GM23338 (cell line): Measurements from ENCODE around the gene PRR35. TPM values are rescaled to one million over a fixed set of nuclear protein-coding genes. Genes with fewer than 3 reads are reported as not detected.

ENCODE experiments used
- ATAC-seq: fragments of 200-7000 bp; cut with Tn5 transposase; 3 replicates; pipeline ENCODE4 v1.9.1; 2020
- DNase-seq: peaks from one replicate; pipeline ENCODE4 v3.0.0-alpha.2; 2015; ENCODE audit warnings: low spot score
- H2AFZ ChIP-seq: fragments of 200-600 bp; sonication (generic); 2 replicates; pipeline ENCODE4 v1.8.0; 2016; ENCODE audit warnings: antibody characterized with exemption, mild to moderate bottlenecking, moderate library complexity
- H3F3A ChIP-seq: fragments of 200-600 bp; sonication (generic); replicated peaks from 2 replicates; pipeline ENCODE4 v1.8.0; 2017; ENCODE audit warnings: antibody characterized with exemption, mixed run types, low read depth
- H3K27ac ChIP-seq: fragments of 200-600 bp; sonication (generic); 2 replicates; pipeline ENCODE4 v1.6.1; 2016; ENCODE audit warnings: low read depth
- H3K27me3 ChIP-seq: fragments of 200-600 bp; sonication (generic); 2 replicates; pipeline ENCODE4 v1.8.0; 2016; ENCODE audit warnings: mild to moderate bottlenecking, mixed run types, moderate library complexity; ENCODE audit not compliant: insufficient read depth
- H3K36me3 ChIP-seq: fragments of 200-600 bp; sonication (generic); 2 replicates; pipeline ENCODE4 v1.8.0; 2016; ENCODE audit warnings: mild to moderate bottlenecking; ENCODE audit not compliant: insufficient read depth
- H3K4me1 ChIP-seq: fragments of 200-600 bp; sonication (generic); 2 replicates; pipeline ENCODE4 v1.8.0; 2016; ENCODE audit warnings: mild to moderate bottlenecking, moderate library complexity; ENCODE audit not compliant: insufficient read depth
- H3K4me2 ChIP-seq: fragments of 200-600 bp; sonication (generic); 2 replicates; pipeline ENCODE4 v1.7.1; 2017; ENCODE audit warnings: mixed run types
- H3K4me3 ChIP-seq: fragments of 200-600 bp; sonication (generic); 2 replicates; pipeline ENCODE4 v1.6.1; 2016; ENCODE audit warnings: mixed run types
- H3K79me2 ChIP-seq: fragments of 200-600 bp; sonication (generic); replicated peaks from 2 replicates; pipeline ENCODE4 v1.8.0; 2017; ENCODE audit warnings: mild to moderate bottlenecking; ENCODE audit not compliant: insufficient read depth
- H3K9me2 ChIP-seq: fragments of 200-600 bp; sonication (generic); 2 replicates; pipeline ENCODE4 v1.8.0; 2017; ENCODE audit not compliant: insufficient read depth
- H4K20me1 ChIP-seq: fragments of 200-600 bp; sonication (generic); replicated peaks from 2 replicates; pipeline ENCODE4 v1.8.0; 2017; ENCODE audit warnings: mild to moderate bottlenecking; ENCODE audit not compliant: insufficient read depth
- H3K27ac Mint-ChIP-seq: 2 replicates; pipeline ENCODE4 v1.8.0; 2020; ENCODE audit warnings: inconsistent platforms, mild to moderate bottlenecking, moderate library complexity, mixed read lengths
- H3K27me3 Mint-ChIP-seq: 3 replicates; pipeline ENCODE4 v1.8.0; 2022; ENCODE audit warnings: low read depth, mild to moderate bottlenecking, moderate library complexity, mixed read lengths, inconsistent platforms; ENCODE audit not compliant: insufficient read depth, poor library complexity
- H3K36me3 Mint-ChIP-seq: 3 replicates; pipeline ENCODE4 v1.8.0; 2021; ENCODE audit warnings: low read depth, mild to moderate bottlenecking, inconsistent platforms, moderate library complexity, mixed read lengths
- H3K4me1 Mint-ChIP-seq: 3 replicates; pipeline ENCODE4 v1.8.0; 2020; ENCODE audit warnings: mild to moderate bottlenecking, inconsistent platforms, mixed read lengths
- H3K4me3 Mint-ChIP-seq: 3 replicates; pipeline ENCODE4 v1.8.0; 2021; ENCODE audit warnings: moderate library complexity, mild to moderate bottlenecking, inconsistent platforms, mixed read lengths
- H3K9me3 Mint-ChIP-seq: 3 replicates; pipeline ENCODE4 v1.8.0; 2020; ENCODE audit warnings: moderate library complexity, mild to moderate bottlenecking, inconsistent platforms, mixed read lengths
- EZH2 ChIP-seq: fragments of 200-600 bp; sonication (generic); IDR thresholded peaks from one replicate; pipeline ENCODE4 v1.8.0; 2017; ENCODE audit warnings: antibody characterized with exemption, mild to moderate bottlenecking, low read depth; ENCODE audit not compliant: unreplicated experiment
- JUNB ChIP-seq: IDR thresholded peaks from one replicate; pipeline ENCODE4 v1.6.1; 2016; ENCODE audit warnings: antibody characterized with exemption; ENCODE audit not compliant: unreplicated experiment
- NANOG ChIP-seq: IDR thresholded peaks from 2 replicates; pipeline ENCODE4 v1.6.1; 2016; ENCODE audit warnings: antibody characterized with exemption, borderline replicate concordance
- POLR2AphosphoS5 ChIP-seq: IDR thresholded peaks from 2 replicates; pipeline ENCODE4 v1.6.1; 2016; ENCODE audit warnings: antibody characterized with exemption, low read depth
- STAT1 ChIP-seq: IDR thresholded peaks from one replicate; pipeline ENCODE4 v1.6.1; 2016; ENCODE audit warnings: antibody characterized with exemption; ENCODE audit not compliant: unreplicated experiment
- ZNF114 ChIP-seq: fragments of 250-450 bp; sonication (Bioruptor Pico); IDR thresholded peaks from 2 replicates; pipeline ENCODE4 v1.5.0; 2020; ENCODE audit warnings: mild to moderate bottlenecking, moderate library complexity
- ZNF331 ChIP-seq: fragments of 250-450 bp; sonication (Bioruptor Pico); IDR thresholded peaks from 2 replicates; pipeline ENCODE4 v1.5.0; 2020; ENCODE audit warnings: low read depth, mild to moderate bottlenecking, moderate library complexity
- ZNF462 ChIP-seq: fragments of 250-450 bp; sonication (Bioruptor Pico); IDR thresholded peaks from 2 replicates; pipeline ENCODE4 v1.5.0; 2020; ENCODE audit warnings: mild to moderate bottlenecking, moderate library complexity
- polyA plus RNA-seq: library from polyadenylated mRNA; unstranded; fragments of >200 nt; fragmentation: Nextera tagmentation; extraction: Ambion mirVana; gene quantifications from 2 replicates; pipeline ENCODE4 v1.2.1, GENCODE V29; 2016
- total RNA-seq: library from RNA; depleted of rRNA; stranded (reverse); fragments of >200 nt; shearing (Covaris generic); gene quantifications from 2 replicates; pipeline ENCODE4 v1.2.3, GENCODE V29; 2014
- TF ChIP-seq, protein P1 (sequence below): IDR thresholded peaks from one replicate; pipeline ENCODE4 v1.6.1; 2018; ENCODE audit warnings: antibody characterized with exemption; ENCODE audit not compliant: unreplicated experiment
- TF ChIP-seq, protein P2 (sequence below), 2 experiments: fragments of 200-600 bp in 1 of 2; sonication (generic) in 1 of 2; conservative IDR thresholded peaks; 2 replicates each; pipeline versions ENCODE4 v1.5.1 to v1.6.1; 2016 to 2017; ENCODE audit warnings: antibody characterized with exemption in 2 of 2, low read depth in 2 of 2, mild to moderate bottlenecking in 2 of 2, moderate library complexity in 1 of 2

Gene PRR35
- total and polyA plus RNA-seq, 2 experiments from 2014 or later, result 0.32 to 1.4 TPM

DNA sequence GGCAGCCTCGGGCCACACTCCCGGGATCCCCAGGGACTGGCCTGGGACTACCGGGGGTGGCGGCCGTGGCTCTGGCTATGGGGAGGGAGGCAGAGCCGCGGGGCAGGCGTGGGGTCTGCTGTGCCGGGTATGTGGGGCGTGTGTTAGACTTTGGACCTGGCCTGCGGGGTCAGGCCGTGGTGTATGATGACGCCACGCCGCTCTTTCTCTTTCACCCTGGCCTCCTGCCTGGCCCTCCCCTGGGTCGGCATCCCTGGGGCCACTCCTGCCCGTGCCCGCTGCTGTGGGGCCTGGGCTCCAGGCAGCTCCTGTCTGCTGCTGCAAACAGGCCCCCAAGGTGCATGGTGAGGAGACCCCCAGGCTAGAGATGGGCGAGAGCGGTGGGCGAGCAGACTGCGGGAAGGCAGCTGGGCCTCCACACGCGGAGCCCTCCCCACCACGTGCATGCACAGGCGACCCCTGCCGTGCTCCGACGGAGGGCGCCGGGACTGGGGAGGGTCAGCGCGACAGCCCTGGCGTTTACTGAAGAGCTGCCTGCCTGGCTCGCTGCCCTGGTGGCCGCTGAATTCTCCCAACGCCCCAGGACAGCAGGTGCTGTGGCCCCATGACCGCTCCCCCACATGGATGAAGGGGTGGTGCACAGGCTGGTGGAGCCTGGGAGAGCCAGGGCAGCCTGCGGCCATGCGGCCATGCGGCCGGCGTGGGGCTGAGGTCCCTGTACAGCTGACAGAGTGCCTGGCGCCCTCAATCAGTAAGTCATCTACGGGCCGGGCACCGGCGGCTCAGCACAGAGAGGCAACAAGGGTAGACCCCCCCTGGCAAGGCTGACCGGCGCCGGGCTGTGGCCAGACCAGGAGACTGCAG is 16.7 kb upstream of the PRR35 start:
- Histone ChIP-seq H3F3A (no peaks in the 10 kb centered on the region), H3K79me2 (peaks cover 27% of the 10 kb centered on the region), H3K36me3 (no peaks in the 10 kb centered on the region), H3K27me3 (no peaks in the 10 kb centered on the region), H3K27ac (no peak overlapping the region), H2AFZ (no peak overlapping the region), H3K9me2 (no peaks in the 10 kb centered on the region), H4K20me1 (peaks cover 8% of the 10 kb centered on the region; the same call in 1 of the 2 replicates), H3K4me2 (no peak overlapping the region), H3K4me1 (no peaks in the 10 kb centered on the region), H3K4me3 (no peak overlapping the region)
- H3K27ac Mint-ChIP-seq, result no peak overlapping the region
- H3K27me3 Mint-ChIP-seq, result peaks cover 2% of the 10 kb centered on the region
- no peaks in the 10 kb centered on the region for H3K4me1 Mint-ChIP-seq
- no peak for TF ChIP-seq ZNF331
- TF ChIP-seq, protein P1, sequence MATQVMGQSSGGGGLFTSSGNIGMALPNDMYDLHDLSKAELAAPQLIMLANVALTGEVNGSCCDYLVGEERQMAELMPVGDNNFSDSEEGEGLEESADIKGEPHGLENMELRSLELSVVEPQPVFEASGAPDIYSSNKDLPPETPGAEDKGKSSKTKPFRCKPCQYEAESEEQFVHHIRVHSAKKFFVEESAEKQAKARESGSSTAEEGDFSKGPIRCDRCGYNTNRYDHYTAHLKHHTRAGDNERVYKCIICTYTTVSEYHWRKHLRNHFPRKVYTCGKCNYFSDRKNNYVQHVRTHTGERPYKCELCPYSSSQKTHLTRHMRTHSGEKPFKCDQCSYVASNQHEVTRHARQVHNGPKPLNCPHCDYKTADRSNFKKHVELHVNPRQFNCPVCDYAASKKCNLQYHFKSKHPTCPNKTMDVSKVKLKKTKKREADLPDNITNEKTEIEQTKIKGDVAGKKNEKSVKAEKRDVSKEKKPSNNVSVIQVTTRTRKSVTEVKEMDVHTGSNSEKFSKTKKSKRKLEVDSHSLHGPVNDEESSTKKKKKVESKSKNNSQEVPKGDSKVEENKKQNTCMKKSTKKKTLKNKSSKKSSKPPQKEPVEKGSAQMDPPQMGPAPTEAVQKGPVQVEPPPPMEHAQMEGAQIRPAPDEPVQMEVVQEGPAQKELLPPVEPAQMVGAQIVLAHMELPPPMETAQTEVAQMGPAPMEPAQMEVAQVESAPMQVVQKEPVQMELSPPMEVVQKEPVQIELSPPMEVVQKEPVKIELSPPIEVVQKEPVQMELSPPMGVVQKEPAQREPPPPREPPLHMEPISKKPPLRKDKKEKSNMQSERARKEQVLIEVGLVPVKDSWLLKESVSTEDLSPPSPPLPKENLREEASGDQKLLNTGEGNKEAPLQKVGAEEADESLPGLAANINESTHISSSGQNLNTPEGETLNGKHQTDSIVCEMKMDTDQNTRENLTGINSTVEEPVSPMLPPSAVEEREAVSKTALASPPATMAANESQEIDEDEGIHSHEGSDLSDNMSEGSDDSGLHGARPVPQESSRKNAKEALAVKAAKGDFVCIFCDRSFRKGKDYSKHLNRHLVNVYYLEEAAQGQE, result no peak
- no peak for TF ChIP-seq NANOG
- TF ChIP-seq EZH2, result no peak
- TF ChIP-seq POLR2AphosphoS5, result no peak
- no peak for TF ChIP-seq ZNF114 (CRISPR knock-in tag)
- TF ChIP-seq STAT1, result no peak
- no peak for TF ChIP-seq JUNB
- no peak for TF ChIP-seq ZNF462 (CRISPR knock-in tag)
- TF ChIP-seq, protein P2, sequence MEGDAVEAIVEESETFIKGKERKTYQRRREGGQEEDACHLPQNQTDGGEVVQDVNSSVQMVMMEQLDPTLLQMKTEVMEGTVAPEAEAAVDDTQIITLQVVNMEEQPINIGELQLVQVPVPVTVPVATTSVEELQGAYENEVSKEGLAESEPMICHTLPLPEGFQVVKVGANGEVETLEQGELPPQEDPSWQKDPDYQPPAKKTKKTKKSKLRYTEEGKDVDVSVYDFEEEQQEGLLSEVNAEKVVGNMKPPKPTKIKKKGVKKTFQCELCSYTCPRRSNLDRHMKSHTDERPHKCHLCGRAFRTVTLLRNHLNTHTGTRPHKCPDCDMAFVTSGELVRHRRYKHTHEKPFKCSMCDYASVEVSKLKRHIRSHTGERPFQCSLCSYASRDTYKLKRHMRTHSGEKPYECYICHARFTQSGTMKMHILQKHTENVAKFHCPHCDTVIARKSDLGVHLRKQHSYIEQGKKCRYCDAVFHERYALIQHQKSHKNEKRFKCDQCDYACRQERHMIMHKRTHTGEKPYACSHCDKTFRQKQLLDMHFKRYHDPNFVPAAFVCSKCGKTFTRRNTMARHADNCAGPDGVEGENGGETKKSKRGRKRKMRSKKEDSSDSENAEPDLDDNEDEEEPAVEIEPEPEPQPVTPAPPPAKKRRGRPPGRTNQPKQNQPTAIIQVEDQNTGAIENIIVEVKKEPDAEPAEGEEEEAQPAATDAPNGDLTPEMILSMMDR (conservative IDR thresholded peaks at IDR 0.05; ENCODE audit: low read depth in 2 of 2), result no peak; a peak in 1 of 4 replicates
- peaks cover 4% of the 10 kb centered on the region; the same call in 1 of the 3 replicates for H3K9me3 Mint-ChIP-seq
- ATAC-seq, result no peak
- H3K4me3 Mint-ChIP-seq, result no peak overlapping the region
- DNase-seq, result no peak
- no peaks in the 10 kb centered on the region for H3K36me3 Mint-ChIP-seq
